NCI-H226 (cell line): Measurements from ENCODE around the gene CLDN14.

Experiments
- DNase-seq: peaks from one replicate; pipeline ENCODE4 v3.0.0-alpha.2; 2015

The CLDN14 gene

DNA sequence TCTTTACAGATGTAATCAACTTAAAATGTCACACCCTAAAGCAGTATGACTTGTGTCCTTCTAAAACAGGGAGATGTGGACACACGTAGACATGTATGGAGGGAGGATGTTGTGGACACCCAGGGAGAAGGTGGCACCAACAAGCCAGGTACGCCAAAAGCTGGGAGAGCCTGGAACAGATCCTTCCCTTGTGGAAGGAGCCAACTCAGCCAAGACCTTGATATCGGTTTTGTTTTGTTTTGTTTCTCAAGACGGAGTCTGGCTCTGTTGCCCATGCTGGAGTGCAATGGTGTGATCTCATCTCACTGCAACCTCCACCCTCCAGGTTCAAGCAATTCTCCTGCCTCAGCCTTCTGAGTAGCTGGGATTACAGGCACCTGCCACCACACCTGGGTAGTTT is 49.1 kb downstream of the CLDN14 start:
- no peak for DNase-seq

GRCh38 chr21:36429947-36430546 is 49.9 kb downstream of the CLDN14 start:
- DNase-seq, result peak; percentile 100

GRCh38 chr21:36428761-36429432 is 51.0 kb downstream of the CLDN14 start:
- no peak for DNase-seq

DNA sequence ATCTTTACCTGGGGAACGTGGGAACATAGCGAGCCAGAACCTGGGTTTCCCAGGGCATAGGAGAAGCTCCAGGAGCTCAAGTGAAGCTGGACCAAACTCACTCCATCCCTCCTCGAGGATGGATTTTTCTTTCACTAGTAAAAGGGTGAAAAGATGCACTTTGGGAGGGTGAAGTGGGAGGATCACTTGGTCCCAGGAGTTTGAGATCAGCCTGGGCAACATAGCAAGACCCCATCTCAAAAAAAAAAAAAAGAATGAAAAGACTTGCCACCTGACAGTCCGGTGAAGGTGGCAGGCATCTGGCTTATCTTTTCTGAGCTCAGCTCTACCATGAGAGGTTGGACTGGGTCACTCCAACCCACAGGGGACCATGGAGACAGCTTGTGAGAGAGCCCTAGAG is 52.4 kb downstream of the CLDN14 start:
- DNase-seq, result no peak

GRCh38 chr21:36425286-36425685 is 54.6 kb downstream of the CLDN14 start:
- DNase-seq, result no peak

DNA sequence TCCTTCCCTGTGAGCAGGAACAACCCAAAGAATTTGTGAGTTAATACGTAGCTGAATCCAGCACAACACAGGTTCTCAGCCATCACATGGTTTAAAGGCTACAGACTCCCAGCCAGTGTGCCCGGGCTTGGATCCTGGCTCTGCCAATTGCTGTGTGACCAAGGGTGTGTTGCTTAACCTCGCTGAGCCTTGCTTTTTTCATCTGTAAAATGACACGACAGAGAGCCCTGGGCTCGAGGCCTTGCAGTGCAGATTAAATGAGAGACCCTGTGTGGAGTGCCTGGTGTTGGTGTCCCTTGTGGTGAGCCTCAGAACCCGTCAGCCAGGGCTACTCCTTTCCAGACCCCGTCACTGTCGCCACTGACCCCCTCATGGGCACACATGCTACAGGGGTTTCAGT is 55.3 kb downstream of the CLDN14 start:
- DNase-seq, result no peak

- DNase-seq, result no peak
These were observed 56.0 kb downstream of the CLDN14 start for GRCh38 chr21:36423771-36424433.

- DNase-seq, result peak; percentile 52
These were observed 57.4 kb downstream of the CLDN14 start for GRCh38 chr21:36422279-36423098.

GRCh38 chr21:36420571-36421339 is 59.2 kb downstream of the CLDN14 start:
- no peak for DNase-seq

DNA sequence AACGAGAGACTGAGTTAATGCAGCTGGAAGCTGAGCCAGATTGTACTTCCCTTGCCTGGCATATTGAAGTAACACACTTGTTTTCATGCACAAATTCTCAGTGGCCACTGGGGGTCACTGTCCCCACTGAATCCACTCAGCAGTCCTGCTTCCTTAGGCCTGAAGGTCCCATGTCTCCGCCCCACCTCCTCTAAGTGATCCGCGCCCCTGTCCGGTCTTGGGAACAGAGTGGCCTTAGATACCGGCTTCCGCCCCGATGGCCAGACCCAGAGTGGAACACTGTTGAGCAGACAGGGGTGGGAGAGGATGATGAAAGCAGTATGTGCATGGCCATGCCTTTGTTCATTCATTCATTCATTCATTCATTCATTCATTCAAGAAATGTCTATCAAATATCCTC is 59.9 kb downstream of the CLDN14 start:
- peak; percentile 55 for DNase-seq

DNA sequence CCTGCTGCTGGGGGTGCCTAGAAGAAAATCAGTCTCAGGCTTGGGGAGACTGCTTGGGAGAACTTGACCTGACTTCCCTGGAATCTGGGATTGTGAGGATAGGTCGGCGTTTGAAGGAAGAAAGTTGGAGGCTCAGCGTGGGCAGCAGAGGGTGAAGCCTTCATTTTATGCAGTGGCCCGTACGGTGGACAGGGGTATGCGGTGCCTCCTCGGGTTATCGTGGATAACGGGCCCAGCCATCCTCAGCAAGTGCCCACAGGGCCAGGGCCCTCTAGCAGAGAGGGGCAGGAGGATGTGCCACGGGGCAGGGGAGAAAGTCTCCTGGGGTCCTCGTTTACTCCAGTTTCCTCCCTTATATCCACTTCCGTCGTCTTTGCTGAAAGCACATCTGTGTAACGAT is 60.7 kb downstream of the CLDN14 start:
- no peak for DNase-seq

DNA sequence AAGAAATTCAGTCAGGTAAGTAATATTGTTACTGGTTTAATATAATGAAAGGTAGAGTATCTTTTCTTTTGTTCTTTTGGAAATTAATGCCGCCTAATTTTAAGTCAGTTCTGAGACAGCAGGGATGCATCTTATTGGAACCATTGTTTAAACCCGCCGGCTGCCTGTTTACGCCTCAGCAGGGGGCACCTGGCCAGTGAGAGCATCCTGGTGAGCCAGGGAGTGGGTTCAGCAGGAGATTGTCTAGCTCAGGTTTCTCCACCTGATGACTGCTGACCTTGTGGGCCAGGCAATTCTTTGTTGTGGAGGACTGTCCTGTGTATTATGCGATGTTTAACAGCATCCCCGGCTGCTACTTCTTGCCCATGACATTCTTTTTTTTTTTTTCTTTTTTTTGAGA is 64.5 kb downstream of the CLDN14 start:
- DNase-seq, result no peak

DNA sequence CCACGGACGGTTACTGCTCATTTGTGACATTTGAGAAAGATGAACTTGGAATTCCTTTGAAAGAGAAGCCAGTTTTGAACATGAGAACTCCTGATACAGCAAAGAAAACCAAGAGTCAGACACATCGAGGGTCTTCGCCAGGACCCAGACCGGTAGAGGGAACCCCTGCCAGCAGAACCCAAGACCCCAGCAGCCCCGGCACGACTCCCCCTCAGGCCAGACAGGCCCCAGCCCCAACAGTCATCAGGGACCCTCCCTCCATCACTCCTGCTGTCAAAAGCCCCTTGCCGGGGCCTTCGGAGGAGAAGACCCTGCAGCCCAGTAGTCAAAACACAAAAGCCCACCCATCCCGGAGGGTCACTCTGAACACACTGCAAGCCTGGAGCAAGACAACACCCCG is 67.0 kb downstream of the CLDN14 start:
- no peak for DNase-seq

- DNase-seq, result no peak
These were observed 68.6 kb downstream of the CLDN14 start for GRCh38 chr21:36411301-36411700.
